Bronchial epithelial cell (primary cell): ENCODE measurements around the gene ARCN1. TPM values are rescaled to one million over a fixed set of nuclear protein-coding genes. Genes with fewer than 3 reads are reported as not detected.

ENCODE experiments used
- DNase-seq: peaks from one replicate; pipeline ENCODE4 v3.0.0-alpha.2; 2010; ENCODE audit warnings: low read depth
- FAIRE-seq: peaks from 2 replicates; lab custom pipeline; 2011; peaks lifted over from hg19 to GRCh38; lab: Jason Lieb, UNC
- H3K27me3 ChIP-seq: 2 replicates; pipeline ENCODE4 v1.5.1; 2011; ENCODE audit warnings: low read length; ENCODE audit not compliant: control insufficient read depth, insufficient read depth
- H3K36me3 ChIP-seq: 2 replicates; pipeline ENCODE4 v1.5.1; 2011; ENCODE audit warnings: low read length; ENCODE audit not compliant: control insufficient read depth, insufficient read depth
- H3K4me3 ChIP-seq: 2 replicates; pipeline ENCODE4 v1.5.1; 2011; ENCODE audit warnings: mild to moderate bottlenecking, low read depth, low read length, control low read depth
- total RNA-seq: library from RNA; depleted of rRNA; stranded (reverse); fragments of >200 nt; gene quantifications from 2 replicates; pipeline ENCODE4 v1.2.1, GENCODE V29; 2014
- TF ChIP-seq, protein P1 (sequence below): IDR thresholded peaks from 2 replicates; pipeline ENCODE4 v1.5.1; 2011; ENCODE audit warnings: mild to moderate bottlenecking, moderate library complexity, low read length, control low read depth, inconsistent platforms; ENCODE audit not compliant: insufficient read depth, severe bottlenecking

Gene ARCN1
- total RNA-seq, 1 donor from 2014 or later = 79.2 TPM

GRCh38 chr11:118643995-118644345 lies 71.8 kb downstream of the ARCN1 start:
- TF ChIP-seq, protein P1, sequence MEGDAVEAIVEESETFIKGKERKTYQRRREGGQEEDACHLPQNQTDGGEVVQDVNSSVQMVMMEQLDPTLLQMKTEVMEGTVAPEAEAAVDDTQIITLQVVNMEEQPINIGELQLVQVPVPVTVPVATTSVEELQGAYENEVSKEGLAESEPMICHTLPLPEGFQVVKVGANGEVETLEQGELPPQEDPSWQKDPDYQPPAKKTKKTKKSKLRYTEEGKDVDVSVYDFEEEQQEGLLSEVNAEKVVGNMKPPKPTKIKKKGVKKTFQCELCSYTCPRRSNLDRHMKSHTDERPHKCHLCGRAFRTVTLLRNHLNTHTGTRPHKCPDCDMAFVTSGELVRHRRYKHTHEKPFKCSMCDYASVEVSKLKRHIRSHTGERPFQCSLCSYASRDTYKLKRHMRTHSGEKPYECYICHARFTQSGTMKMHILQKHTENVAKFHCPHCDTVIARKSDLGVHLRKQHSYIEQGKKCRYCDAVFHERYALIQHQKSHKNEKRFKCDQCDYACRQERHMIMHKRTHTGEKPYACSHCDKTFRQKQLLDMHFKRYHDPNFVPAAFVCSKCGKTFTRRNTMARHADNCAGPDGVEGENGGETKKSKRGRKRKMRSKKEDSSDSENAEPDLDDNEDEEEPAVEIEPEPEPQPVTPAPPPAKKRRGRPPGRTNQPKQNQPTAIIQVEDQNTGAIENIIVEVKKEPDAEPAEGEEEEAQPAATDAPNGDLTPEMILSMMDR = no peak
- DNase-seq (no peak), FAIRE-seq (no peak)
- H3K4me3 ChIP-seq = no peak overlapping the region
- H3K36me3 ChIP-seq = peaks cover 32% of the 10 kb centered on the region
- no peaks in the 10 kb centered on the region for H3K27me3 ChIP-seq

DNA sequence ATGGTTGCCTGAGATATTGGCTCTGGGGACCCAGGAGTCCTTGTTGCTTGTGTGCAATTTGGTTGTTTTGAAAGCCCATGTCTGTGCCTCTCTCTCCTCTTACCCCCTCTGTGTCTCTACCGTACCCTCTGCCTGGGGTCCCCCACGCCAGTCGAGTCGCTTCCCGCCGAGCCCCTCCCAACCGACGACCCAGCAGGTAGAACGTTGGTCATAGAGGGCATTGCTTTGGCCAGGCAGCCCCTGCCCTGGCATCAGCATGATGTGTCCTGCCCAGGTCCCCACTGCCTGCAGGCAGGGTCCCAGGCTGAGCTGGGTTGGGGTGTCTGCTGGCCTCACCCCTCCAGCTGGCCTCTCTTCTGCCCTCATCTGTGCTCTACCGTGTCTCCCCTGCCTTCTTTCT lies 72.3 kb downstream of the ARCN1 start:
- TF ChIP-seq, protein P1 = no peak
- peaks cover 32% of the 10 kb centered on the region for H3K36me3 ChIP-seq
- no peaks in the 10 kb centered on the region for H3K27me3 ChIP-seq
- FAIRE-seq (no peak), DNase-seq (no peak)
- H3K4me3 ChIP-seq = no peak overlapping the region

- no peak overlapping the region for H3K4me3 ChIP-seq
- H3K36me3 ChIP-seq = peaks cover 36% of the 10 kb centered on the region
- DNase-seq (no peak), FAIRE-seq (no peak)
- no peaks in the 10 kb centered on the region for H3K27me3 ChIP-seq
- TF ChIP-seq, protein P1 = no peak
These were observed 73.0 kb downstream of the ARCN1 start for GRCh38 chr11:118645066-118645715.

GRCh38 chr11:118646393-118646792 lies 74.2 kb downstream of the ARCN1 start:
- TF ChIP-seq, protein P1 = no peak
- no peak for FAIRE-seq
- H3K36me3 ChIP-seq = peaks cover 41% of the 10 kb centered on the region

DNA sequence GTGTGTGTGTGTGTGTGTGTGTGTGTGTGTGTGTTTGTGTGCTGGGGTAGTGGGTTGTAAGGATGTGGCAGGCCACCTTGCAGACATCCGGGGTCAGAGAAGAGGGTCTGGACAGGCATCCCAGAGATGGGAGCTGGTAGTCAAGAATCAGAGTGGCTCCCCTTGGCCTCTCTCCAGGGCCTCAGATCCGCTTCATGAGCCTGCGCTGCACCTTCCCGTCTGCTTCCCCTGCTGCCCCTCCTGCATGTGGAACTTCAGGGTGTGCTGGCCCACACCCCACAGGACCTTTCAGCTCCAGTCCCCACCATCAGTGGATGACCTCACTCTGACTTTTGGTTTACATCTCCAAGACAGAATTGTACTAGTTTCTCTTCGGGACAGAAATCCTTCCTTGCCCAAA lies 76.1 kb downstream of the ARCN1 start:
- TF ChIP-seq, protein P1 = no peak
- Histone ChIP-seq H3K36me3 (peaks cover 35% of the 10 kb centered on the region), H3K4me3 (no peak overlapping the region), H3K27me3 (no peaks in the 10 kb centered on the region)
- no peak for FAIRE-seq
- no peak for DNase-seq

More at GRCh38 chr11:118646393-118646792, 74.2 kb downstream of the ARCN1 start:
- DNase-seq = no peak
- no peak overlapping the region for H3K4me3 ChIP-seq
- H3K27me3 ChIP-seq = no peaks in the 10 kb centered on the region

DNA sequence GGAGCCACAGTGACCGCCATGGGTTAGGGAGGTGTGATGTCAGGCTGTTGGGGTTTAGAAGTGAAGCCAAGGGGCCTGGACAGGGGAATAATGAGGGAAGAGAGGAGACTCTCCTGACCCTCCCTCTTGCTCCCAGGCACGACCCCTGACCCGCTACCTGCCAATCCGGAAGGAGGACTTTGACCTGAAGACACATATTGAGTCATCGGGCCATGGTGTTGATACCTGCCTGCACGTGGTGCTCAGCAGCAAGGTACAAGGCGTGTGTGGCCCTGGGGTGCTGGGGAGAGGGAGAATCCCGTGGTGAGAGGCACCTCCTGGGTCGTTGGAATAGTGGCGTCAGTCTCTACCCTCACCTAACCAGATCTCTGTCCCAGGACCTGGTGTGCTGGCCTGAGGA lies 77.7 kb downstream of the ARCN1 start:
- FAIRE-seq (no peak), DNase-seq (no peak)
- TF ChIP-seq, protein P1 = no peak
- Histone ChIP-seq H3K36me3 (peaks cover 31% of the 10 kb centered on the region), H3K4me3 (no peak overlapping the region), H3K27me3 (no peaks in the 10 kb centered on the region)
